Measurements from ENCODE around the gene RSBN1L.

- TF ChIP-seq, protein P1, sequence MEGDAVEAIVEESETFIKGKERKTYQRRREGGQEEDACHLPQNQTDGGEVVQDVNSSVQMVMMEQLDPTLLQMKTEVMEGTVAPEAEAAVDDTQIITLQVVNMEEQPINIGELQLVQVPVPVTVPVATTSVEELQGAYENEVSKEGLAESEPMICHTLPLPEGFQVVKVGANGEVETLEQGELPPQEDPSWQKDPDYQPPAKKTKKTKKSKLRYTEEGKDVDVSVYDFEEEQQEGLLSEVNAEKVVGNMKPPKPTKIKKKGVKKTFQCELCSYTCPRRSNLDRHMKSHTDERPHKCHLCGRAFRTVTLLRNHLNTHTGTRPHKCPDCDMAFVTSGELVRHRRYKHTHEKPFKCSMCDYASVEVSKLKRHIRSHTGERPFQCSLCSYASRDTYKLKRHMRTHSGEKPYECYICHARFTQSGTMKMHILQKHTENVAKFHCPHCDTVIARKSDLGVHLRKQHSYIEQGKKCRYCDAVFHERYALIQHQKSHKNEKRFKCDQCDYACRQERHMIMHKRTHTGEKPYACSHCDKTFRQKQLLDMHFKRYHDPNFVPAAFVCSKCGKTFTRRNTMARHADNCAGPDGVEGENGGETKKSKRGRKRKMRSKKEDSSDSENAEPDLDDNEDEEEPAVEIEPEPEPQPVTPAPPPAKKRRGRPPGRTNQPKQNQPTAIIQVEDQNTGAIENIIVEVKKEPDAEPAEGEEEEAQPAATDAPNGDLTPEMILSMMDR (IDR thresholded peaks at IDR 0.05), result no peak
- TF ChIP-seq POLR2A (IDR thresholded peaks at IDR 0.05), result no peak
Observed at GRCh38 chr7:77820967-77821366, 124.7 kb downstream of the RSBN1L start.

Measured in vagina (tissue), 2 donors.